Measurements from ENCODE around the gene SMIM11.
A peak's percentile ranks its signal among the peaks of the same experiment; 100 is the strongest.
"Not testable (repeated sequence)": the region's sequence is repeated elsewhere in the genome, so short reads cannot be mapped to it uniquely, and the experiment has no call there.

The SMIM11 gene, protein sequence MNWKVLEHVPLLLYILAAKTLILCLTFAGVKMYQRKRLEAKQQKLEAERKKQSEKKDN

DNA sequence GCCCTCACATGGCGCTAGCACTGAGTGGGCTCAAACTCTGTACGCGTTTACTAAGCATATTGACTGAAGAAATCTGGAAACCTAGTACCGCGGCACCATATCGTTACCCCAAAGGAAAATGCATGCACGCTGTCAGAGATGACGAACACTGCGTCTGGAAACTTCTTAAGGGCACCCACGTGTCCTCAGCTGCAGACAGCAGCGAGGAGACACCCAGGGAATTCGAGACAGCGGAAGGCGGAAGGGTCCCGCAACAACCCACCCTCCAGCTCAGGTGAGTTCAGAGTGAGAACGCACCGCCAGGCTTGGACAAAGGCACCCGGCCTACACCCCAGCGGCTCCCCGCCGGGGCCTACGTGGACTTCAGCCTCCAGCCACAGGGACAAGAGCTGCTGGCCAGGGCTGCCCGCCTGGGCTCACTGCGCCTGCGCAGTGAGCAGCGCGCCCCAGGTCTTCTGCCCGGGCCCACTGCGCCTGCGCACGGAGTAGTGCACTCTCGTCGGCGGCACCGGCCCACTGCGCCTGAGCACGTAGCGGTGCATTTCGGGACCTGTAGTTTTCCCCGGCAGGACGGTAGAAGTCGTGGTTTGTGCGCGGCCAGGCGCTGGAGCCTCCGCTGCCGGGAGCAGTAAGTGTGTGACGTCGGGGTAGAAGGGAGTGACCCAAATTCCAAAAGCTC is at the start of gene SMIM11:
Gene SMIM11, plus strand, starts transcription at position 568 of the 679 bp plus-strand sequence. CDS start 3,998 bp downstream, outside the sequence.
- DNase-seq (ENCODE audit: low read depth, low spot score); H3K4me3 ChIP-seq (ENCODE audit: low read depth, low read length); CTCF ChIA-PET; POLR2A ChIA-PET: not testable (repeated sequence)

DNA sequence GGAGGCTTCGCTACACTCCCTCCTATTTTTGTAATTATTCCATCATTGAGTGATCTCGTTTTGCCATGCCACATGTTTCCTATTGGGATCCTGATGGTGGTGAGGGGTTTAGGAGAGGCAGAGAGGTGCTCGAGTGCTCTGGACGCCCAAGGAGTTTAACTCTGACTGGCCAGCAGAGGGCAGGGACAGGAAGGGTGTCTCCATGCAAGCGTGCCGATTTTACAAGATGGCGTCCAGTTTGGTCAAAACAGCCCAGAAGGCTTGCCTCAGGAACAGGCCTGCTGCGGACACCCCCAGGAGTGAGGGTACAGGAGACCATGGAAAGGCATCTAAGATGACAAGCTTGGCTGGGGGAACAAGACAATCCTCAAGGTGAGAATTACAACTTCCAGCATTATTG is 45.3 kb upstream of the SMIM11 start:
- CTCF ChIA-PET: interaction anchor here (2.3 kb wide), 1 partner anchor 18 kb away, joined by 5 read pairs; no protein-coding TSS in a partner anchor
- H3K4me3 ChIP-seq (ENCODE audit: low read depth, low read length): no peak overlapping the region
- no peak for DNase-seq (ENCODE audit: low read depth, low spot score)
- POLR2A ChIA-PET: no interaction called here
- TF ChIP-seq, protein P1, sequence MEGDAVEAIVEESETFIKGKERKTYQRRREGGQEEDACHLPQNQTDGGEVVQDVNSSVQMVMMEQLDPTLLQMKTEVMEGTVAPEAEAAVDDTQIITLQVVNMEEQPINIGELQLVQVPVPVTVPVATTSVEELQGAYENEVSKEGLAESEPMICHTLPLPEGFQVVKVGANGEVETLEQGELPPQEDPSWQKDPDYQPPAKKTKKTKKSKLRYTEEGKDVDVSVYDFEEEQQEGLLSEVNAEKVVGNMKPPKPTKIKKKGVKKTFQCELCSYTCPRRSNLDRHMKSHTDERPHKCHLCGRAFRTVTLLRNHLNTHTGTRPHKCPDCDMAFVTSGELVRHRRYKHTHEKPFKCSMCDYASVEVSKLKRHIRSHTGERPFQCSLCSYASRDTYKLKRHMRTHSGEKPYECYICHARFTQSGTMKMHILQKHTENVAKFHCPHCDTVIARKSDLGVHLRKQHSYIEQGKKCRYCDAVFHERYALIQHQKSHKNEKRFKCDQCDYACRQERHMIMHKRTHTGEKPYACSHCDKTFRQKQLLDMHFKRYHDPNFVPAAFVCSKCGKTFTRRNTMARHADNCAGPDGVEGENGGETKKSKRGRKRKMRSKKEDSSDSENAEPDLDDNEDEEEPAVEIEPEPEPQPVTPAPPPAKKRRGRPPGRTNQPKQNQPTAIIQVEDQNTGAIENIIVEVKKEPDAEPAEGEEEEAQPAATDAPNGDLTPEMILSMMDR (IDR thresholded peaks at IDR 0.05; ENCODE audit: insufficient read depth, low read length, missing control alignments): no peak

DNA sequence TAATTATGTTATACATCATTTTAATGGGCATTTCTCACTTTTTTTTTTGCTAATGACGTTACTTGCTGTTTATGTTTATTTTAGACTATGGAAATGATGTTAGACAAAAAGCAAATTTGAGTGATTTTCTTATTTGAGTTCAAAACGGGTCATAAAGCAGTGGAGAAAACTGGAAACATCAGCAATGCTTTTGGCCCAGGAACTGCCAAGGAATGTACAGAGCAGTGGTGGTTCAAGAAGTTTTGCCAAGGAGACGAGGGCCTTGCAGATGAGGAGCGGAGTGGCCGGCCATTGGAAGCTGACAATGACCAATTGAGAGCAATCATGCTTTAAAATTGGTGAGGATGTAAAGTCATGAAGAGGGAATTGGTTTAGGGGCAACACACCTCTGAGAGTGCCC is 43.6 kb upstream of the SMIM11 start:
- CTCF ChIA-PET: interaction anchor here (1.0 to 2.1 kb wide), 2 partner anchors 17 to 408 kb away, joined by 3 to 6 read pairs; no protein-coding TSS in a partner anchor
- POLR2A ChIA-PET: no interaction called here
- H3K4me3 ChIP-seq (ENCODE audit: low read depth, low read length): no peak overlapping the region
- DNase-seq (ENCODE audit: low read depth, low spot score): no peak
- TF ChIP-seq, protein P1 (IDR thresholded peaks at IDR 0.05; ENCODE audit: insufficient read depth, low read length, missing control alignments): no peak

DNA sequence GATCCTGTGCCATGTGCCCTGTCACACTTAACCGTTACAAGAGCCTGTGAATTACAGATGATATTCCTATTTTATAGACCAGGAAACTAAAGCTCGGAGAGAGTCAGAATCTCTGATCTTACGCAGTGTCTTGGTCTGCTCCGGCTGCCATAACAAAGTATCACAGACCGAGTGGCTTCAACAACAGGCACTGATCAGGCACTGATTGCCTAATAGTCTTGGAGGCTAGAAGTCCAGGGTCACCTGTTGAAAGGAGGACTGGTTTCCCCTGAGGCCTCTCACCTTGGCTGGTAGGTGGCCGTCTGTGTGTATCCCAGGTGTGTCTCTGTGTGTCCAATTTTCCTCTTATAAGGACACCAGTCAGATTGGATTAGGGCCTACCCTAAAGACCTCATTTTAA is 43.0 kb upstream of the SMIM11 start:
- DNase-seq (ENCODE audit: low read depth, low spot score): no peak
- H3K4me3 ChIP-seq (ENCODE audit: low read depth, low read length): no peak overlapping the region
- POLR2A ChIA-PET: no interaction called here
- TF ChIP-seq, protein P1 (IDR thresholded peaks at IDR 0.05; ENCODE audit: insufficient read depth, low read length, missing control alignments): no peak
- CTCF ChIA-PET: interaction anchor here (2.1 to 8.5 kb wide), 2 partner anchors 15 to 408 kb away, joined by 6 to 88 read pairs; no protein-coding TSS in a partner anchor

DNA sequence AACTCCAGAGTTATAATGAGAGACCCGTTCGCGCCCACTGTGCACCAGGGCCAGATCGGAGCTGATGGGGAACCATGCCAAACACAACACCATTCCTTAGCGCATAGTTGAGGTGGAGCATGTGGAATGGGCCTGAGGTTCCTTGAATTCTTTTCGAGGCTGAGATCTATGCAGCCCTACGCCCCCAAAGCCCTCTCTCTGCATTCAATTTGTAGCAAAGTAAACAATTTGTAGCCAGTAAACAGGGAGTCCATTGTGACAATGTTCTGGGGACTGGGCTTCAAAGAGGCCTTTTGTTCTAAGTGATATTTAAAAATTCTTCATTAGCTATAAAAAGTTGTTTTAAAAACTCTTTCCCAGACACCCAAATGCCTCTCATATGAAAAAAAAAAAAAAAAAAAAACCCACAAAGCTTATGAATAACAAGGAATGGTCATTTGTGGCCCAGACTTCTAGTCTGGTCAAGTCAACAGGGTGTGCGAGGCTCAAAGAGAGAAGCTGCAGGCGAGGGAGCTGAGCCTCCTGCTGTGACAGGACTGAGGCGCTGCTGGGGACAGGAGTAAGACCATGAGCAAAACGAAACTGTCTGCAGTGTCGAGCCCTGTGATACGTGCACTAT is 42.1 kb upstream of the SMIM11 start:
- DNase-seq (ENCODE audit: low read depth, low spot score): peak; percentile 59
- ChIA-PET CTCF (interaction anchor here (8.5 to 24.1 kb wide), 2 partner anchors 15 to 414 kb away, joined by 88 to 500 read pairs; partner anchors contain the start of gene ATP5PO), POLR2A (interaction anchor here (0.6 to 2.1 kb wide), 4 partner anchors 12 to 101 kb away, joined by 3 to 7 read pairs (median 4); no protein-coding TSS in a partner anchor)
- no peak overlapping the region for H3K4me3 ChIP-seq (ENCODE audit: low read depth, low read length)
- TF ChIP-seq, protein P1 (IDR thresholded peaks at IDR 0.05; ENCODE audit: insufficient read depth, low read length, missing control alignments): no peak

DNA sequence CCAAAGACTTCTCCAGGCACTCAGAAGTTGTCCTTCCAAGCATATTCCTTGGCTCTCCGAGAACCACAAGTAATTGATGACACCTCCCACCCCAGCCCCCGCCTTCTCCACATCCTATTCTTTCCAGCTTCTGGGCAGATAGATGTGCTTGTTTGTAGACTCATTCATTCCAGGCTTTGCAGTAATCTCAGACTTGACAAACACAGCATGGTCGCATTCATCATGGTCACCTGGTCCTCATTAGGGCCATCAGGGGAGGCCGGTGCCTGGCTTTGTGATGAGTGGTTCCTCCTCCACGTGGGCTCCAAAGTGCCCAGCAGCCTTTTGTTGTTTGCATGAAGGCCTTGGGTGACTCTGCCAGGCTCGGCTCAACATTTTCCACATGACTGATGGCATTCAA is 40.0 kb upstream of the SMIM11 start:
- POLR2A ChIA-PET: no interaction called here
- no peak overlapping the region for H3K4me3 ChIP-seq (ENCODE audit: low read depth, low read length)
- DNase-seq (ENCODE audit: low read depth, low spot score): no peak
- TF ChIP-seq, protein P1 (IDR thresholded peaks at IDR 0.05; ENCODE audit: insufficient read depth, low read length, missing control alignments): no peak
- CTCF ChIA-PET: interaction anchor here (1.5 to 24.1 kb wide), 3 partner anchors 12 to 417 kb away, joined by 3 to 500 read pairs (median 88); partner anchors contain the start of gene ATP5PO

All from AG04449 (cell line).